Medulla oblongata (tissue), 1 donor: ENCODE measurements around the gene RAET1G.
"Not testable (repeated sequence)": the region's sequence is repeated elsewhere in the genome, so short reads cannot be mapped to it uniquely, and the experiment has no call there.

ENCODE experiments used
- DNase-seq: peaks from one replicate; pipeline ENCODE4 v3.0.0-alpha.2; 2015; ENCODE audit errors: extremely low spot score

The RAET1G gene

DNA sequence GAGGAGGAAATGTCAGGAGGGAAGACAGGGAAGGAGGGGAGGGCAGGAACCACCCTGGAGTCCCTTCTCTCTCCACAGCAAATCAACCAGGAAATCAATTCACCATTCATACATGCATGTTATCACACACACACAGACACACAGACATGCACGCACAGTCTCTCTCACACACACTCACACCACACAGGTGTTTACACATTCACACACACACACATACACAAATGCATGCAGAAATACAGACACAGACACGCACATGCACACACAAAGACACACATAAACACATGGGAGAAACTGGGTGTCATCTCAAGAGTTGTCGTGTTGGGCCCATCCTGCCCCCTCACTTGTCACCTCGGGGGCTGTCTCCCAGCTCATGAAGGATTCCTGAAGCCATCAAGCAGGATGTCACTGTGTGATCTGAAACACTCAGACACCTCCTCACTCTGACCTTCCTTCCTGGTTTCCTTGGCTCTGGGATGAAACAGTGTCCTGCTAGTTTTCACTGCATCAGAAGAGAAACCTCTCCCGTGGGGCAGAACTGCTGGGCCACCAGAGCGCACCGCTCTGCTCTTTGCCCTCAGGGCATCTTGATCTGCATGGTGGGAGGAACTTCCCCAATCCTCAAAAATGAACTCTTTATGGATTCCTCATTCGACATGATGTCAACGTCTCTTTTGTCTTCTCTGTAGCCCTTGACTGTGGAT, 9.2 kb downstream of the RAET1G start:
- no peak for DNase-seq

DNA sequence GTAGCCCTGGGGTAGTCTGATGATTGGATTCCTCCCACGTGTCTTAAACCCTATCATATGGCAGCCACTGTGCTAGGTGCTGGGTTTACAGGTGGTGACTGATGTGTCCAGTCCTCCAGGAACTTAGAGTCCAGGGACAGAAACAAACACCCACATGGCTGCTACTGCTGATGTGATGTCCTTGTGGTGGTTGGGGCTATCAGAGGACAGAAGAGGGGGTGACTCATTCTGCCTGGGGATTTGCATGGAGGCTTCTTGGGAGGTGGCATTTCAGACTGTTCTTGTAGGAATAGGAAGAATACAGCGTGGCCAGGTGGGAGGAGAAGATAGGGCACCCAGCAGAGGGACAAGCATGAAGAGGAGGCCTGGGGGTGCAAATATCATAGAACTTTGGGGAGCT, 9.8 kb downstream of the RAET1G start:
- no peak for DNase-seq

DNA sequence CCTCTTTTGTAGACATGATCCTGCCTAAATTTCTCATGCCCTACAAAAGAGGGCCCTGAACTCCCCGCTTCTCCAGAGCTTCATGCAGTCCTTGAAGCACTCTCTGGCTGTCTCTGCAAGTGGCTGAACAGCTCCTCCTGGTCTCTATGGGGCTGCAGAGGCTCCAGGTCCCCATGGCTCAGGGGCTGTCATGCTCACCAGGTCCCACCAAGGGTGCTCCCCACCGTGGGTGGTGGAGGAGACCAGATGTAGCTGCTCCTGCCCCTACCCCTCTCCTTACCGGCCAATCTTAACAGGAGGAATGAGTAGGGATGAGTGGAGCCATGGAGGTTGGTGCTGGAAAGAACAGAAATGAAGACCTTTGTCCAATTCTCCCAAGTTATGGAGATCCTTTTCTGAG, 10.2 kb downstream of the RAET1G start:
- not testable (repeated sequence) for DNase-seq

DNA sequence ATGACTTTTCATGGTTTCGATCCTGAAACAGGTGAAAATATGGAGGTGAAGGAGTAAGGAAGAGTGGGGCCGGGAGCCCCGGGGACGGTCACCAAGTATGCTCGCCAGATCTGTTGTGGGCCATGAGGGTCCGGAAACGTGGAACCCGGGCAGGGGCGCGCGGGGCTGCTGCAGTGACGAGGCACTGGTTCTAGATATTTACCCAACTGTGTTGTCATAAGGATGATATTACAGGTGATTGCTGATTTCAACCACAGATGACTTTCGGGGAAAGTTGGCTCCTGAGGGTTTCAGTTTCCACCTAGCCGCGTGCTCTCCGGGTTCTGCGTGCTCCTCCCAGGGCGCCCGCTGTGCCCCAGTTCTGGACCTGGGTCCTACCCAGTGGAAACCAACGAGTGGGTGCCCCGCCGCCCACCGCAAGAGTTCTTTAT, 12.2 kb downstream of the RAET1G start:
- DNase-seq: no peak

DNA sequence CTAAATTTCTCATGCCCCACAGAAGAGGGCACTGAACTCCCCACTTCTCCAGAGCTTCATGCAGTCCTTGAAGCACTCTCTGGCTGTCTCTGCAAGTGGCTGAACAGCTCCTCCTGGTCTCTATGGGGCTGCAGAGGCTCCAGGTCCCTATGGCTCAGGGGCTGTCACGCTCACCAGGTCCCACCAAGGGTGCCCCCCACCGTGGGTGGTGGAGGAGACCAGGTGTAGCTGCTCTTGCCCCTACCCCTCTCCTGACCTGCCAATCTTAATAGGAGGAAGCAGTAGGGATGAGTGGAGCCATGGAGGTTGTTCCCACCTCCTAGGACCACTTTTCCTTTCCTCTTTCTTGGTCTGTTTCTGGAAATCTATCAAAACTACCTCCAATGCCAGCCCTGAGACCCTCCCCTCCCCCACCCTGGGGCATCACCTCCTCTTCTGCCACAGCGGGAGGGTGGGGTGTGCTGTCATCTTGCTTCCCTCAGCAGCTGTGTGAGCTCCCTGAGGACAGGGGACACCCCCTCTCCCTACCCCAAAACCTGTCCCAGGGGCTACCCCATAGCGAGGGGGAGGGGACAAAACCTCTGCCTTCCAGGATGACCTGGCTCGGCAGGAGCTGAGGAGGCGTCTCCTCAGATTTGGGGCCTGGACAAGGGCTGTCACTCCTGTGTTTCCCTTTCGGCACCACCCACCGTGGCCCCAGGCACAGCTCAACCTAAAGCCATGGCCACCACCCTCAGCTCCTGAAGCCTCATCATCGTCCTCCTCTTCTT, 13.0 kb downstream of the RAET1G start:
- no peak for DNase-seq

DNA sequence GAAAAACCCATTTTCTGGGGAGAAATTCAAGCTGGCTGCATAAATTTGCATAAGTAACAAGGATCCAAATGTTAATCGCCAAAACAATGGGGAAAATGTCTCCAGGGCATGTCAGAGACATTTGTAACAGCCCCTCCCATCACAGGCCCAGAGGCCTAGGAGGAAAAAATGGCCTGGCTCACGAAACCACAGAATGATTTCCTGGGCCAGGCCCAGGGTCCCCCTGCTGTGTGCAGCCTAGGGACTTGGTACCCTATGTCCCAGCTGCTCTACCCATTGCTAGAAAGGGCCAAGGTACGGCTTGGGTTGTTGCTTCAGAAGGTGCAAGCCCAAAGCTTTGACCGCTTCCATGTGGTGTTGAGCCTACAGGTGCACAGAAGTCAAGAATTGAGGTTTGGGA, 14.4 kb downstream of the RAET1G start:
- not testable (repeated sequence) for DNase-seq

DNA sequence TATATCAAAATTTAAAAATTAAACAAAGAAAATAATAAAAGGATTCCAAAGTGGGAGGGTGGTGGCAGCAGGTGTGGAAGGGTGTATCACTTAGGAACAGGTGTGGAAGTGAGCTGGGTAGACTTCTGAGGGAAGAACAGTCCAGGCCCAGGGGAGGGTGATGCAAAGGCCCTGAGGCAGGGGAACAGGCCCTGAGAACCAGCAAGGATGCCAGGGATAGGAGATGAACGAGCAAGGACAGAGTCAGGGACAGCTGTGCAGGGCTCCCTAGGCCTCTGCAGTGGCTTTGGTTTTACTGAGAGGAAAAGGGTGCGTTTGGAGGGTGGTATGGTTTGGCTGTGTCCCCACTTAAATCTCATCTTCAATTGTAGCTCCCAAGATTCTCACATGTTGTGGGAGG, 15.6 kb downstream of the RAET1G start:
- no peak for DNase-seq

DNA sequence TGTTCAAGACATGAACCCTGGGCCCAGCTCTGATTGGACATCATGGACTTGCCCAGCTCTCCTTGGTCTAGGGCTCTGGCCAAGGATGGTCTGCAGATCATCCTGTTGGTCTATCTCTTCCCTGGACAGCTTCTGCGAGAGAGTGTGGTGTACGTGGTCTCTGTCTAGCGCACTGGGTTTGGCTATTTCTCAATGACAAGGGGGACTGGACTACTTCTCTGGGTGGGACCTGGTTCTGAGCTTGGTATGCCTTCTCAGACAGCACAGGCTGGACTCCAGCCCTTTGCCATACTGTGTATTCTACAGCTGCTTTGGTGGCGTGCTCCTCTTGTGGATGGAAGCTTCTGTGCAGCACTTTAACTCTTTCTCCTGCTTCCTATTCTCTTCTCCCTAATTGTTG, 16.5 kb downstream of the RAET1G start:
- DNase-seq: no peak

DNA sequence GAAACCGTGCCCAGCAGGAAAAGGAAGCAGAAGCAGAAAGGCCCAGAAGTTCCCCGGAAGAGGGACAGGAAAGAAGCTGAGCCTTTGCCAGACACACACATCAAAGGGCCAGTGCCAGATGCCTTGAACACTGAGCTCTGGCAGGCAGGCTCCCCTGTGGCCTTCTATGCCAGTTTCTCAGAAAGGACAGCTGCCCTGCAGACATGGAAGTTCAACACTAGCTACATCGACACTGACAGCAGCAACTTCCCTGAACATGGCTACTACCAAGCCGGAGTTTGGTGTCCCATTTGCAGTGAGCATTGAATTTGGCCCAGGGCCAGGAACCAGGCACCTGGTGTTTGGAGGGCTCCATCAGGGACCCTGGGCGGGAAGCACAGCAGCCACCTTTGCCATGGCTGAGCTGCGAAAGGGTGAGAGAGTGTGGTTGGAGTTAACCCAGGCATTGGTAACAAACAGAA, 17.0 kb downstream of the RAET1G start:
- no peak for DNase-seq

DNA sequence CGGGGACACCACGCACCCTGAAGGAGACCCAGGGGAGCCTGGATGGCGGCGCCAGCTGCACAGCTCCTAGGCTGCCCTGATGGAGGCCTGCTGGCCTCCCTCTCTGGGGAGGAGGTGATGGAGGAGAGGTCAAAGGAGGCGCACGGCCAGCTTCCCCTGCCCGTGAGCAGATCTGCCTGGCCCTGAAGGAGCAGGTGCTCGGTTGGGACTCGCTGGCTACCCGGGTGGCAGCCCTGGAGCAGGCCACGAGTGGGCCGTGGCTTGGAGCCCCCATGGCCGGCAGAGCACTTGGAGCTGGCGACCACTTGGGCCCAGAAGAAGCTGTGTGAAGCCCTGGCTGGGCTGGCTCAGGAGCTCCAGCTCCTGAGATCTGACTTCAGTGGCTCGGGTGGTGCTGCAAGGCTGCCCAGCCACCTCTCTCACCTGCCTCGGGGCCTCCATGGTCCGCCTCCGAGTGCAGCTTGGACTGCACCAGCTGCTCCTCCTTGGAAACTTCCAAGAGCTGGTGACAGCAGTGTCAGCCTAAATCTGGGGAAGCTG, 17.5 kb downstream of the RAET1G start:
- no peak for DNase-seq

DNA sequence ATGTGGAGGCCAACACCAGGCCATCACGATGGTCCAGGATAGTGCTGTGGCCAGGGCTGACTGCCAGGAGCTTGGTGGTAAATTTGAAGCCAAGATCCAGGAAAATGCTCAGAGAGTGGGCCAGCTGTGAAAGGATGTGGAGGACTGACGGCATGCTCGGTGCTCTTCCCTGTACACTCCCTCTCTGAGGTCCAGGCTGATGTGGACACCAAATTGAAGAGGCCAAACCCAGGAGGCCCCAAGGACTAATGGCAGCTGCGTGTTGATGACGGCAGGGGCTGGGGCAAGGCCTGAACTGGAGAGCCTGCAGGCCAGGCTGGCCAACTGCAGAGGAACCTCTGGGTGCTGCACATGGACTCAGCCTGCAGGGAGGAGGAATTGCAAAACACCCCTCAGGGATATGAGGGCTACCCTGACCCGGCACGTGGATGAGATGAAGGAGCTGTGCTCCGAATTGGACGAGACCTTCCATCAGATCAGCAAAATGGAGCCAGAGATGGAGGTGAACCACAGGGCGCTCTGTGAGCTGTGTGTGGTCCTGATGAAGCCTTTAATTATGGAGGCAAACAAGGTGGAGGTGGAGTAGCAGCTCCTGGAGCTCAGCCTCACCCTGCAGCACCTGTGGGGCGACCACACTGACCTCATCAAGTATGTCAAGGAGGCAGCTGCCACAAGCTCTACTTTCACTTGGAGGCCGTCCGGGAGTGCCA, 18.1 kb downstream of the RAET1G start:
- no peak for DNase-seq

DNA sequence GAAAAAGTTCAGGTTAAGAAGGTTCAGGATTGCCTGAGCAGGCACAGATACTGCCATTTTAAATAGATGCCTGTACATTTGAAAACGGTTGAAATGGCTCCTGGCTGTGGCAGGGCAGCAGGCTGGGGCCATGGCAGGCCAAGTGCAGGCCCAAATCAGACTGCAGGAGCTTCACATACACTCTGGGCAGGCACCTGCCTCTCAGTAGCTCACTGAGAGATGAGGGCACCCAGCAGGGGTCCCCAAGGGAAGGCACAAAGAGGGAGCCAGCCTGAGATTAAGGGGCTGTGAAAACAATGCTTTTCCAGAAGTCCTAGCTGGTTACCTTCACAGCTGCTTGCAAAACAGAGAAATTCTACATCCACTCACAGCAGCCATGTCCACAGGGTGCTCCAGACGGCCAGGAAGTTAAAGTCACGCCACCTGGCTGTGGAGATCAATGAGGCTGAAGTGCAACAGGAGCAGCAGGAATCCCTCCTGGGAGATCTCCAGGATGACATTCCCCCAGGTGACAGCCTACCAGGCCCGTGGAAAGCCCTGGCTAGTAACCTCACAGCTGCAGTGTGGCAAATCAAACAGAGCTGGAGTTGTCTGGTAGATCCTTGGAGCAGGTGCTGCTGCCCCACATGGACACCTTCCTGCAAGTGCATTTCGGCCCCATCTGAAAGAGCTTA, 18.8 kb downstream of the RAET1G start:
- no peak for DNase-seq

DNA sequence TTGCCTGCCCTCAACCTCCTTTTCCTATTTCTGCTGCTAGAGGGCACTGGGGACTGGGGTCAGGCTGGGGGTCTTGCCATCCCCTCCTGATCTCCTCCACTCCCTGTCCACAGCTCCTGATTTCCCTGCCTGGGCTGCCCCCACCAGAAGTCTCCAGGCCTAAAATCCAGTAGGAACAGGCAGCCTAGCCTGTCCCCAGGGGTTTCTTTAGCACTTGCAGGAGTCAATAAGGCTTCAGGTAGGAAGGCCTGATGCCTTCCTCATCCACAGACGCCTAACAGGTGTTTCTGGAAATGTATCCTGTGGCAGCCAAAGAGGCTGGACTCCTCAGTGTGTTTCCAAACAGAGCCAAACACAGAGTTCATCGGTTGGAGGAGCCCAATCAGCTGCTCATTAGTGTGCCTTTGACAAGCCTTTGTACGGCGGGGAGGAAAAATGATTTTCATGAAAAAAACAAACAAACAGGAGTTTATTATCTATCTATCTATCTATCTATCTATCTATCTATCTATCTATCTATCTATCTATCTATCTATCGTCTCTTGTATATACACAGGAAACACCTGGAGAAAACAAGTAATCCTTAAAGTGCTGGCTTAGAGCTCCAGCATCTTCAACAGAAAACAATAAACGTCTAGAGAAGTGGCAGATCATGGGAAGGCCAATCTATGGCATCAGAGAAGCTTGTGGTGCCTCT, 21.3 kb downstream of the RAET1G start:
- no peak for DNase-seq

DNA sequence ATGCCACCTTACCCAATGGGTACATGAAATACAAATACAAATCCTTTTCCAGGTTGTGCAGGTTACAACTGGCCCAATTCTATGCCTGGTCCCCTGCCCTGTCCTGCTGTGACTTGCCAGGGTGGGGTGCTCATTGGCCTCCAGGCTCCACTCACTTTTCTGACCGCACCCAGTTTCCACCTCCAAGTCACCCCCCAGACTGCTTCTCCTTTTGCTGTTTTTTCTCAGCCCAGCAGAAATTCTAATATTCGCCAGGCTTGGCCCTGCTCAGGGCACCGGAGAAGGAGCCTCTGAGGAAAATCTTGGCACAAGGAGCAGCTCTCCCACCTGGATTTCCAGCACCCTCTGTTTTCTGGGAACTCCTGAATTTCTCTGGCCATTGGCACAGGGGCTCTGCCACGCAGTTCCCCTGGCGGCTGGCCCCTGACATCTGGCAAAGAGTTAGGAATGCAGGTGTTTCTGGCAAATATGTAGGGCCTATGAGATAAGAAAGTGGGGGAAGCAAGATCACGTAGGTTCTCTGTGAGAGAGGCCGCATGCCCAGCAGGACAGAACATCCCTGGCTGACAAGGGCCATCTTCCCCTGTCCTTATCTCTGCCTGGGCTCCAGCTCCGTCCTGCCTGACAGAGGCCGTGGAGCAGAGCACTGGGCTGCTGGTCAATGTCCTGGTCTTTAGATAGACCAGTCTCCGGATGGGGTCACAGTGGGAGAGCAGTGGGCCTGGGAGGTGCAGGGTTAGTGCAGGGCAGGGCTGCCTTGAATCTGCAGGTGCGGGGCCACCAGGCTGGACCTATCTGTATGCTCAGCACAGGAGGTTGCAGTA, 22.1 kb downstream of the RAET1G start:
- no peak for DNase-seq

DNA sequence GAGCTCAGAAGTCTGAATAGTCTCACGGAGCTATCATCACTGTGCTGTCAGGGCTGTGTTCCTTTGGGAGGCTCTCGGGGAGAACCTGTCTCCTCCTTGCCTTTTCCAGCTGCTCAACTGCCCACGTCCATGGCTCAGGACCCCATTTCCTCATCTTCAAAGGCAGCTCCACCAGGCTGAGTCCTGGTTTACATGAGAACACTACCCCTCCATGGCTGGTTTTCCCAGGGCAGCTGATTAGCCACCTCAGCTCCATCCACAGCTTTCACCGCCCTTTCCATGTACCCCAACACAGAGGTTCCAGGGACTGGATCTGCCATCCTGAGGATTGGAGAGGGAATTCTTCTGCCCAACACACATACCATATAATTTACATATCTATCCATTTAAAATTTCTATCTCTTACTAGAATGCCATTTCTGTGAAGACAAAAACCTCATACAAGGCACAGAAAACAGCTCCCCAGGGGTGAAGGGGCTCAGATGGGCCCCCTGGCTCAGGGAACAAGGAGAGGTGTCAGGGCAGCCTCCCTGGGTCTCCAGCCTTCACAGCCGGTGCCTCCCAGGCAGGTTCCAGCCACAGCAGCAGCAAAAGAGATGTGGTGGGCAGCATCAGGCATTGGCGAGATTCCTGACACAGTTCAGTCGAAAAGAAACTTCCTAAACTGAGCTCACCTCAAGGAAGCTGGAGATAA, 22.8 kb downstream of the RAET1G start:
- no peak for DNase-seq

DNA sequence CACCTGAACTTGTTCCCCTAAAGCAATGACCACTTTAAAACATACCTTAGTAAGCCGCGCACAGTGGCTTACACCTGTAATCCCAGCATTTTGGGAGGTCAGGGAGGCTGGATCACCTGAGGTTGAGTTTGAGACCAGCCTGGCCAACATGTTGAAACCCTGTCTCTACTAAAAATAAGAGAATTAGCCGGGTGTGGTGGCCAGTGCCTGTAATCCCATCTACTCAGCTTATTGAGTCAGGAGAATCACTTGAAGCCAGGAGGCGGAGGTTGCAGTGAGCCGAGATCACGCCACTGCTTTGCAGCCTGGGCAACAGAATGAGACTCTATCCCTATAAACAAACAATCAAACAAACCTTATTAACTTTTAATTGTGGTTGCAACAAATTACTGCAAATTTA, 23.4 kb downstream of the RAET1G start:
- no peak for DNase-seq

DNA sequence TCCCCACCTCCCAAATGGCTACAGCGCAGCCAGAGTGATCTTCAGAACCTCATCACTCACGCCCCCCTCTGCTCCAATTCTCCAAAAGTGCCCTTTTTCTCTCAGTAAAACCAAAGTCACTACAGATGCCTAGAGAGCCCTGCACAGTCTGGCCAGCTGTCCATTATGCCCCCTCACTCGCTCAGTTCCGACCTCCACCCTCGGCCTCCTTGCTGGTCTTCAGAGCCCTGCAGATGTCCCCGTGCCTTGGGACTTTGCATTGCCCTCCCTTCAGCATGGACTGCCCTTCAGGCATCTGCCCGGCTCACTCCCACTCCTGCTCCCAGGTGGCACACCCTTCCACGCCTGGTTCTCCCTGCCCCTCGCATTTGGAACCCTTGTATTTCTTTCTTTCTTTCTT, 24.0 kb downstream of the RAET1G start:
- no peak for DNase-seq

DNA sequence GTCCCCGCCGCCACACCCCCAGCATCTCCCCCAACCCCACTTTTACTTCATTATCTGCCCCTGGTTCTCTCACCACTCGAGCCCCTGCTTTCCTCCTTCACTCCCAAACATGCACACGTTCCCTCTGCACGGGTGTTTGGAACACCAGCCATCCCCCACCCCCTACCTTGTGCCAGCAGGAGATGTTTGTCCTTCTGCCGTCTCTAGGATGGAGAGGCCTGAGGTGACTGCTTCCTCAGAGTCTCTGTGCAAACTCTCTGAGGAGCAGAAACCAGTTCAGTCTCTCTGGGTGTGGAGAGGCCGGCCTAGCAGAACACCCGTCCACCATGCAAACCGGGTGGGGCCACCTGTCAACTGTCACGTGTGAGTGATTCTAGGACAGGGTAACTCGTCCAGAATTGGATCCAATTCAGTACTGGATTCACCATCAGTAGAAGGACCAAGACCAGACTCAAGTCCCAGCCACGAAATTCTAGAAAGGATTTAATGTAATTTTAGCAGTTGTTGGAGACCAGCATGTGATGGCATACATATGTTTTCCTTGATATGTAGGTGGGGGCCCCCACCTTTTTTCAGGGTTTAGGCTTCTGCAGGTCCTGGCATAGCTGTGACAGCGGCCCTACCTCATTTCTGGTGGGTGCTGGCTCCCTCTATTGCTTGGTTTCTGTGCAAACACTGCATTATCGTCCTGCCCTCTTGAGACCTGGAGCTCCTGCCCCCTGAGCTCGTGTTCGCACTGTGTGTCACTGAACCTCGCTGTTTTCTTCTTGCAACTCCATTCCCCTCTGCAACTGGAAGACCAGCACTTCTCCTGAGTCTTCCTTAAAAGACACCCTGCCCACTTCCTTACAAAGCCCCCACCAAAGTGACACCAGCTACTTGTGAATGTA, 24.8 kb downstream of the RAET1G start, which contains the start of gene RAET1E:
Gene RAET1E, minus strand, starts transcription at position 259 of the 890 bp plus-strand sequence. CDS start 7,212 bp downstream, outside the sequence.
- DNase-seq: no peak
